HS-5 (cell line): ENCODE data around the gene FAM107A.

Experiments
- DNase-seq: peaks from one replicate; pipeline ENCODE4 v3.0.0-alpha.2; 2012; ENCODE audit warnings: low read depth

Gene FAM107A, protein sequence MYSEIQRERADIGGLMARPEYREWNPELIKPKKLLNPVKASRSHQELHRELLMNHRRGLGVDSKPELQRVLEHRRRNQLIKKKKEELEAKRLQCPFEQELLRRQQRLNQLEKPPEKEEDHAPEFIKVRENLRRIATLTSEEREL

DNA sequence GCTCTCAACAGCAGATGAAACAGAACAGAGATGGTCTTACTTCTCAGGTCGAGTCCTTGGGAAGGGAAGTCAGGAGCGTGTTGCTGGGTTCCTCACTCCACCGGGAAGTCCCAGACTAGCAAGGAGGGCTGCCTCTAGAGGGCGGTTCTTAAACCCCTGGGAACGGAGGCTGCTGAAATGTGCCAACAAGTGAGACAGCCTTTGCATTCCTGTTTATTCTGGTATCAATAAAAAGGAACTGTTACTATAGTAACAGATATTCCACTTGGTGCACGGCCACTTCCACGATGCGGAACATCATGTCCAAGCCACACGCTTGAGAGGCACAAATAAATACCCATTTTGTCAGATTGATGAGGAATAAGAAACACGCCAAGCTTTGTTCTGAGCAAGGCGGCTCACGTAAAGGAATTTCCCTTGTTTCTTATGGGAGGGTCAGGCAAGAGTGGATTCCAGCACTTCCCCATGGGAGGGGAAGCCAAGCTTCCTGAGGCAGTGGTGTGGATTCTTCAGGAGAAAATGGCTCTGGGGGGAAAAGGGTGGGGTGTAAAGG lies at the start of gene FAM107A:
Gene FAM107A, minus strand, starts transcription at position 123 of the 553 bp plus-strand sequence. CDS start 7,531 bp downstream, outside the sequence.
- DNase-seq, result no peak

DNA sequence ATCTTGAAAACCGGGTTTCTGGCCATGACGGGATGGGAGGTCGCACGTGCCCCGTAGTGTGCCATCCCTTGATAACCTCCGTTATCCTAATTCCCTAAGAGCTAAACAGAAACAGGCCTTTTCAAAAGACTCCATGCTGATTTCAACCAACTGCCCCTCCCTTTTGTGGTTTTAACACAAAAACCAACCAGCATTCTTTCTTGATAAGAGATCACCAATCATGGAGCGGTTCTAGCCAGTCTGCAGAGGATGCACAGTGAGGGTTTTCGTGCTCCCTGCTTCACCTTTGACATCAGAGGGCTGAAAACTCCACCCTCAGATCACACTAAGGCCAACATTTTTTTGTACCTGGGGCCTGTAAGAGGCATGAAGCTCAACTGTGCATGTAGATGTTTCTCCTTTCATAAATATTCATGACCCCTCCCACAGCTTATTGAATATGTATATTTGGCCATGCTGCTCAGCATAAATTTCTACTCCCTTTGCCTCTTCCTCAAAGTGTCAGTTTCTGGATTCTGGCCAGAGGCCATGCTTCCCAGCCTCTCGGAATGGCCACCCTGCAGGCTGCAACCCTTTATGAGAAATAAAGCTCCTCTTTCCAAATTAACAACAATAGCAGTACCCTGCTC lies 48.1 kb upstream of the FAM107A start:
- no peak for DNase-seq

DNA sequence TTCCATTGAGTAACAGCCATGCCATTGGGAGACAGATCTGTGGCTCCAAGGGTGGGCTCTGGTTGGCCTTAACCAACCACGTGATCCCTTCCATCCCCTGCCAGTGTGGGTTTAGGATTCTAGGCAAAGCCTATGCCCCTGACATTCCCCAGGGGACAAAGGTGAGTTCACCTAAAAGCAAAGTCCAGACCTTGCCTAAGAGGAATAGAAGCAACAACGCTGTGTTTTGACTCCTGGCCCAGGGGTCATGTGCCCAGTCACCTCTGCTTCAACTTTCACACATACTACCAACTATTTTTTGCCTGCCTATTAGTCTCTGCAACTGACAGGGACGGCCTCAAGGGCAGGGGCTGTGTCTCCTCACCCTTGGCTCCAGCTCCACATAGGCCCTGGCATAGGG lies 47.4 kb upstream of the FAM107A start:
- no peak for DNase-seq

DNA sequence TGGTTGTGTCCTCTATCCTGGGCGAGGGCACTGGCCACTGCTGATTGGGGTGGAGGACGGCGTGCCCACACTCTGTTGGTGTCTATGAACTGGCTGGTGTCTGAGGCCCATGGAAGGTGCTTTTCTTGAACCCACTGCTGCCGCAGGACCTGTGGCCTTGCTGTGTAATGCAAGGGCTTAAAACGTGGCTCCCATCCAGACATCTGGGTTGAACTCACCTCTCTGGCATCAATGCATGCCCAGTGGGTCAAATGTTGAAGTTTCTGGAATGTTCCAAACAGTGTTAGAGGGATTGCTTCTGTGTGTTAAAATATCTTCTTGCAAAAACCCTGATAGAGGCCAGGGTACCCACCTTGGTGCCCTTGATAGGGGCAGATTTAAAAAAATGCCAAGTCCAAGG lies 46.8 kb upstream of the FAM107A start:
- no peak for DNase-seq

DNA sequence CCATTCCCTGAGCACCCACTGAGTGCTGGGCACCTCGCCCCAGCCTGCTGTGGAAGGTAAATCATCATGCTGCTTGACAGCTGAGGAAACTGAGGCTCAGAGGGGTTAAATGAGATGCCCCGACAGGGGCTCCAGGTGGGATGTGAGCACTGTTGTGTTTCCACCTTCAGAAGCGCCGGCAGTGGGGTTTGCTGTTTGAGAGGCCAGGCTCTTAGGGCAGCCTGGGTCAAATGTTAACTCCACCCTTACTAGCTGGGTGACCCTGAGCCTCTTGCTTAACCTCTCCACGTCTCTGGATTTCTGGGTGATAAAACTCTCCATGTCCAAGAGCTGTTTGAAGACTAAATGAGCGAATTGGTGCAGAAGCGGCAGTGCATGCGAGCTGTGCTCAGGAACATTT lies 46.3 kb upstream of the FAM107A start:
- no peak for DNase-seq

DNA sequence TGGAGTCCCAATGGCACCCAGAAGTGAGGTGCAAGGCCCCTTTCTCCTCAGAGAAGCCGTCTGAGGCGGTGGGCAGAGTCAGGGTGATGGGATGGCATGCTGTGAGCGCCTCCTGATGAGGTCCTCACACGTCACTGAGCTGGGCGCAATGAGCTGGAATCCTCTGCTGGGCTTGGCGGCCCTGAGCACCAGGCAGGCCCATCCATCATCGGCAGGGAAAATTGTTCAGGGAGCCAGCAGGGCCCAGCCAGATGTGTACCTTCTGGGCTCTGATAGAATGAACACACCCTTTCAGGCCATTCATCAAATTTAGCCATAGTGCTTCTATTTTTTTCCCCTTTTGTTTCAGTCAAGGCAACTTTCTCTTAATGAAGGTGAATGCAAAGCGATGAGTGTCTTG lies 45.7 kb upstream of the FAM107A start:
- DNase-seq, result no peak

DNA sequence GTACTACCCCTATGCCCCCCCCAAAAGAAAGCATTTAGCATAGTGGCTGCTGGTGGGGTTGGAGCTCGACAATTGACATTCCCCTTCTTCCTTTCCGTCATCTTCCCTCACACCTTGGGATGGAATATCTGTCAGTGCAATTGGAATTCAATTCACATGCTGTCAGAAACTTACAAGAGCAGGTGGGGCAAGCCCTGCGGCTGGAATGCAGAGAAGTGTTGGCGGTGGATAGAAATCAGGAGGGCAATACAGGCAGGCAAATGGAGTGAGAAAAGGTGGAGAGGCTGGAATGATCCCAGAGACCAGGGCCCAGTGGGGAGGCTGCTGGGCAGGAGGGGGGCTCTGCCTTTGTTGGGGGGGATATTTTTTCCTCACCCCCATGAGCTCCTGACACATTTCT lies 45.2 kb upstream of the FAM107A start:
- DNase-seq, result no peak

DNA sequence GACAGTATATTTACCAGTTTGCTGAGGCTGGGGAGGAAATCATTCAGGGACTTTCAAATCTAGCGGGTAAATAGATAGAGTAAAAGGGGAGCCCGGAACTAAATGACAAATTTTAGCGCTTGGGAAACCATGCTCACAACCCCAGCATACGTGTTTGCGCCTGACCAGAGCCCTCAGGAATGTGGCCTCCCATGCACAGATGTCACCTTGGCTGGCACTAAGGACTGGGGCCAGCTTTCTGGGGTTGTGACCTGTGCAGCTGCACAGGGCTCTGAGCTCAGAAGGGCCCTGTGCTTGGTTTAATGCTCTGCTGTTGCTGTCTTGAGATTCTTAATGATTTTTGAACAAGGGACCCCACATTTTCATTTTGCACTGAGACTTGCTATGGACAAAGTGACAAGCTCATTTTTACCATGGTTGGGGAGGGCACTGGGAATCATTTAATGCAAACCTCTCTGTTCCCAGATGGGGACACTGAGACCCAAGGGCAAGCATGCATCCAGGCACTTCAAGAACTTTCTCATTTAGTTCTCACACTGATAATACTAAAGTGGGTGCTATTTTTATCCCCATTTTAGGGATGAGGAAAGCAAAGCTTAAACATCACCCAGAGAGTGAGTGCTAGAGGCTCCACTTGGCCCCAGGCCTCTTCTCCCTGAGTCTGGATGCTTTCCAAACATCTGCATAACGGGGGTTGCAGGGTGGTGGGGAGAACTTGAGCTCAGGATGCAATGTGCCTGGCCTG lies 44.1 kb upstream of the FAM107A start:
- DNase-seq, result no peak

DNA sequence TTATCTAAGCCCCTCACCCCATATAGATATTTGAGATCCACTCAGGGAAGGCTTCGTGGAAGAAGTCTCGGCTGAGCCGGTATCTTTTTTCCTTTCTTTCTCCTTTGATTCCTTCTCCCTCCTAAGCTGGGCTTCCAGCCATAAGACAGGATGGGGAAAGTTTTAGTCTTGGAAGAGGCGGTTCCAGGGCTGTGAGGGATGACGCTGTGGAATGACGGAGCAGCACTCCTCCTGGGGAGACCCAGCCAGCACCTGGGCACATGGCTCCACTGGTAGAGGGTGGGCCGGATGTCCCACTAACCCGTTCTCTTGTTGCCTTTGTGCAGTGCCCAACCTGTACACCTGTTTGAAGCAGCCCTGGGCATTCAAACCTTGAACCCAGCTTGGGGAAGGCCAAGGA lies 43.2 kb upstream of the FAM107A start:
- DNase-seq, result no peak

DNA sequence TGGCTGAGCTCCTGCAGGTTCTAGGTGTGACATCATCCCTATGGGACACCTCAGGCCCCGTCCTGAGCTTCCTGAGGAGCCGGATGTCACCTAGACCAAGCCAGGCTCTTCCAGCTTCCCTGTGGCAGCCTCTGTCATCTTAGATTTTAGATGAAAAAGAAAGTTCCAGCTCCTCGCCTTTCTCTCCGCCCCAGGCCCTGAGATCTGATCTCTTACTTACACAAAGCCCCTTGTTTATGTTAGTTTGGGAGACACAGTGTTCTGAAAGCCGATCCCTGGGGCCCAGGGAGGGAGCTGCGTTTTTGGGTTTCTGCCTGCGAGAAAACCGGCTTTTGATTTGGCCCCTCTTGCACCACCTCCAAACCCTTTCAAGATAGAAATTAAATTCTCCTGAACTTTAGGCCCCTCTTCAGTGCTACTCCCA lies 40.2 kb upstream of the FAM107A start:
- no peak for DNase-seq

DNA sequence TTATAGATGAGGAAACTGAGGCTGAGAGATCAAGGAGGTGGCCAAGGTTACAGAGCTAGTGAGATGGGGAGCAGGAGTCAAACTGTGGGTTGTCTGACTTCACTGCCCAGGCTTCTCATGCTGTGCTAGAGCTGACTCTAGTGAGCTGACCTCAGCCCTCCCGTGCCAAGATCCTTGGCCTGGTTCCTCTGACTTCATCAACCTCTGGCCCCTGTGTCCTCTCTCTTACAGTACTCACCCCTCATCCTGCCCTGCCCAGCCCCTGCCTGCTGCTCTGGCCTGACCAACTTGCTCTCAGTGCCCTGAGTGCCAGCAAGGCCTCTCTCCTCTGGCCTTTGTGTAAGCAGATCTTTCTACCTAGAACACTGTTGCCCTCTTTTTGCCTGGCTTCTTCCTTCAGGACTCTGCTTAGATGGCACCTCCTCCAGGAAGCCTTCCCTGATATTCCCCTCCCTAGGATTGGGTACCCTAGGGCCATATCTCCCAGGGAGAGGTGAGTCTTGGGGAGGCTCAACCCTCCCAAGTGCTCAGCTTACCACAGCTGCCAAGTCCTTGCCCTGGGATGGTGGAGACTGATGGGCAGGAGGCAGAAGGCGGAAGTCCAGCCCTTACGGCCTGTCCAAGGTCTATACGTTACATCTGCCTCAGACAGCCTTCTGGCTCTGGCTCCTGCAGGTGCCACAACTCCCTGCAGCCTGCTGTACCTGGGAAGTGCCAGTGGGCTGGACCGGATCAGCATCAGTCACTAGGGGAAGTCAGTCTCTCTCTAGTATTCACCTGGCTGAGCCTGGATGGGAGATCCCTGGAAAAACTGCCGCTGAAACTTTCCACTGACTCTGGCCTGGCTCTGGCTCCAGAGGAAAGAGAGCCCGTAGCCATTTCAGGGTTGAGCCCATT lies 36.3 kb upstream of the FAM107A start:
- no peak for DNase-seq

DNA sequence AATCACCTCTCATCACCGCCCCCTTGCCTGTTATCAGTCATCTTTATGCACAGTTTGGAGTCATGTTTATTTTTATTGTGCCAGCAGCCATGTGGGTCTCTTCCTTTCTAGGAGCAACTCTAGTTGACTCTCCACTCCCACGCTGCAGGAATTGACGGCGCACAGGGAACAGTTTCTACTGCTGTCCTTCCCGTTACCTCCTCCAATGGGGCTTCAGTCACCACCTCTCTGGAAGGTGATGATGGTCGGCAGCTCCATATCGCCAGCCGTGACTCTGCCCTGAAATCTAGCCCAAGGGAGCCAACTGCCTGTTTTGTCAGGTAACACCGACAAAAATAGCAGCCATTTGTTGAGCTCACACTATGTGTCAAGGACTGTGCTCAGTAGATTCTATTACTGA lies 35.6 kb upstream of the FAM107A start:
- no peak for DNase-seq

DNA sequence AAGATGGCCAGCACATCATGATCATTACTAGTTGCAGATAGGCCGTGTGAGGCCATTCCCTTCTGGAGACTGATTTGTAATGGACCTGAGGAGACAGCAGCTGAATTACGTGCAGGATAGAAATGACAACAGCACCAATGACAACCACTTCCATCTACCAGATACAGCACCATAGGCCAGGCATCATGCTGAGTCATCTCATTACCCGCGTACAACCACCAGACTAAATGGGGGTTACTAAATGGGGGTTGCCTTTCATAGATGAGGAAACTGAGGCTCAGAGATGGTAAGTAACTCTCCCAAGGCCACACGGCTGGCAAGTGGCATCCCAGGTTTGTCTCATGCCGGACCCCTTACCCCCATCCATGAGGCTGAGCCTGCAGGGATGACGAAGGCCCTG lies 32.8 kb upstream of the FAM107A start:
- no peak for DNase-seq

DNA sequence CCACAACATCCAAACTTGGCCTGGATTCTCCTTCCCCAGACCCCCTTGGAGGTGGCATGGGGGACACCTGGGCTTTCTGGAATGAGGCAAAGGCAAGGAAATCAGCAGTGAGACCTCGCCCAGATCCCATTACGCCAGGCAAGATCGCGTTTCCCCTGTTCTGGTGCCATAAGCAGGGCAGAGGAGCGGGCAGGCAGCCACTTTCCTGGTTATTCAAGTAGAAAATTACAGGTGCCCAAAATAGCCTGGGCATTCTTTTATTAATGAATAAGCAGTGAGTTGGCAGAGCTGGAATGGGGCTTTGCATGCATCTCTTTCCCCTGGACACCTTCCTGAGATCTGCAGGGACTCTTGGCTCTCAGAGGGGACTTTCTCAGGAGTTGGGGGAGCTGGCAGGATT lies 31.5 kb upstream of the FAM107A start:
- DNase-seq, result no peak

DNA sequence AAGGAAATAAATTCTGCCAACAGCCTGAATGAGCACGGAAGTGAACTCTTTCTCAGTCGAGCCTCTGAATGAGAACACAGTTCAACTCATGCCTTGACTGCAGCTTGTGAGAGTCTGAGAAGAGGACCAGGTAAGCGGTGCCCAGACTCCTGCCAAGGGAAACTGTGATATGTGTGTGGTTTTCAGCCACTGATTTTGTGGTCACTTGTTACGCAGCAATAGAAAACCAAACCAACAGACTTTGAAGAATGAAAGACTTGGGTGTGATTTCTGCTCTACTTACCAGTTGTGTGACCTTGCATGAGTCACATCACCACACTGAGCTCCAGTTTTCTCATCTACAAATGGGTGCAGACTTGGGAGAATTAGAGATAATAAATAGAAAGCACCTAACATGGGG lies 30.6 kb upstream of the FAM107A start:
- no peak for DNase-seq

DNA sequence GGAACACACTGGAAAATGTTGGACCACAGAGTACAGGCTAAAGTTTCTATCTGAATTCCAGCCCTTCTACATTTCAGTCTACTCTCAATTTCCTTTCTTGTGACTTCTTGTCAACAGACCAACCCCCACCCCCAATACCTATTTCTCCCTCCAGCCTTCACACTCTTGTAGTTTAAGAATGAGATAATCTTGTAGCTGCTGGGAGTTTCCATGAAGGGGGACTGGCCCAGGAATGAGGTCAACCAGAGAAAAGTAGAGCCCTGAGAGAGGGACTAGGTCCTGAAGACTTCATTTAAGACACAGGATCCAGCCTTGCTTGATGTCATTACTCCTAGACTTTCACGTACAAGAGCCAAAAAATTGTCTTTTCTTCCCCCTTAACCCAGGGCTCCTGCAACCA lies 29.5 kb upstream of the FAM107A start:
- no peak for DNase-seq

DNA sequence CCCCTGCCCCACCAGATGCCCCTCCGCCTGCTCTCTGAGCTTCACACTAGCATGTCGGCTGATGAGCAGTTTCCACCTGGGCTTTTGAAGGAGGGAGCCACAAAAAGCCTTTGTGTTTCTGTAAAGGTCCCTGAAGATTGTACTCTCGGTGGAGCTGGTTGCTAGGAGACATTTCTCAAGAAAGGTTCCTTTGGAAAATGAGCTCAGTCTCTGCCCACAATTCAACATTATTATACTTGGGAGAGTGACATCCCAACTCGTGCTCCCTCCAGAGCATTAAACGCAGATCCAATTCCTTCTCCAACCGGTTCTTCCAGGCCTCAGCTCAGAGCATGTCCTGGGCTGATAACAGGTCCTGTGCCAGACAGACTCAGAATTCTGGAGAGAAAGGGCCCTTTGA lies 26.8 kb upstream of the FAM107A start:
- DNase-seq, result no peak

DNA sequence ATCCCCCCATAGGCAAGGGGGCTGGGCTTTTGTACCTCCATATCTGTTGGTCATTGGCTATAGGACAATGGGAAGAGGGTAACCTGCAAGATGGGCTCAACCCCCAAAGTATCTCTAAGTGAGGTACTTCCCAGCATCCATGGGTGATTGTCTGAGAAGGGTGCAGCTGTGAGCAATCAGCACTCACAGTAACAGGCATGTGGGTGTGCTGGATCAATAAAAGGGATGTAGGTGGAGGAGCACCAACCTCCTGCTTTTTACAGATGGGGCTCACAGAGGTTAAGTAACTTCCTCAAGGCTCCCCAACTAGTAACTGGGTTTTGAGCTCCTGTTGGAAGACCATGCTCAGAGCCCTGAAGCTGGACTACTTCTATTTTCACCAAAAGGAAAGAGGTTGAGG lies 26.4 kb upstream of the FAM107A start:
- no peak for DNase-seq

DNA sequence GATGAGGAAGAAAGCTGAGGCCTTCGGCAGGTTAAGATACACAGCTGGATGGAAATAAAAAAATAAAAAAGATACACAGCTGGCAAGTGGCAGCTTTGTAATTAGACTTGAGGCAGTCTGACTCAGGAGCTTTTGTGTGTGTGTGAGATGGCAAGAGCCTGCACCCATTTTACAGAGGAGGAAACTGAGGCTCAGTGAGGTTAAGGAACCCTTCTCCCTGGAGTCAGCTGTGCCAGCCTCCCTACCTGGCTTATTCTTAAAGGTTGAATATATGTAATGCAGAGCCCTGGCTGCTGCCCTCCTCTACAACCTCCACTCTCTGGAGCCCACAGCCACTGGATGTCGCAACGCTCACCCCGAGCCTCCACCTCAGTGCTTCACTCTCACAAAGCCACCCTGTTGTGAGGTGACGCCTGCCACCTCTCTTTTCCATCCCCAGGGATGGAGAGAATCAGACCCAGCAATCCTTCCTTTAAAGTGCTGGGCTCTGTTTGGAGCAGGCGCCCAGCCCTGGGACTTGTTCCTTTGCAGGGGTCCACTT lies 20.6 kb upstream of the FAM107A start:
- no peak for DNase-seq

DNA sequence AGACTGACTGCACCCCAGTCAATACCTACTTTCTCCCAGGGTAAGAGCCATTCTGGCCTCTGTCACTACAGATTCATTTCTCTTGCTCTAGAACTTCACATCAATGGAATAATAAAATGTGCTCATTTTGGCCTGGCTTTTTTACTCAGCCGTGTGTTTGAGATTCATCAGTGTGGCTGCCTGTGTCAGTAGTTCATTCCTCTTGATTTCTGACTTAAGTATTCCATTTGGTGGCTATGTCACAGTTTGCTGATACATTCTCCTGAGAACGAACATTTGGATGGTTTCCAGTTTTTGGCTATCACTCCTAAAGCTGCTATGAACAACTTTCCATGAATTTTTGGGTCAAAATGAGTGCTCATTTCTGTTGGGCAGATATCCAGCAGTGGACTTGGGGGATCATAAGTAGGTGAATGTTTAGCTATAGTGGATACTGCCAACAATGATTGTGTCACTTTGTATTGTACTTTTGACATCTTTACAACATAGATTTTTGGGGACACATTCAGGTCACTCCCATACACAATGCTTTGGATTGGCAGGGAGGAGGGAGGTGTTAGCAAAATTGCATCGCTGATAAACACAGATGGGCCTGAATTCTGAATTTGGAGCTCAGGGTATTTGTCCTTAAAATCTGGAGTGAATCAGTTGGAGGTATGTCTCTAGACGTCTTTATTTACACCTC lies 19.8 kb upstream of the FAM107A start:
- DNase-seq, result no peak

DNA sequence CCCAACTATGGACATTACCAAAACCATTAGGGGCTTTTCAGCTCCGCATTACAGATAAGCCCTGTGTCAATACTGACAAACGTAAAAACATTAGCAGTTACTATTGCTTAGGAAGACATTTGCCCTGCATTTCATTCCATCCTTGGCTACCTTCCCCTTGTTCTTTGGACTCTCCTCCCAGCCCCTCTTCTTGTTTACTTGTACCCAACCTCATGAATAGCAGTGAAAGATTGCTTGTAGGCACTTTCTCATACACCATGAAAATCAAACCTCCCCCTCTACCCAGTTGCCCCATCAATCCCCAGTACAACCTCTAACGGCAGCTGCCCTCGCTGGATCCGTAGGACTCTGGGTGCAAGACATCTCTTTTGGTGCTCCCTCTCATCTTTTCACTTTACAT lies 16.9 kb upstream of the FAM107A start:
- DNase-seq, result no peak
